Measurements from ENCODE around the gene RFESD.

GRCh38 chr5:95633671-95634070 lies 12.9 kb upstream of the RFESD start:
- TF ChIP-seq POLR2A (IDR thresholded peaks at IDR 0.05) (no peak), CTCF (IDR thresholded peaks at IDR 0.05) (no peak)

Measured in testis (tissue), 2 donors.